IPS-NIHi11 (cell line): ENCODE results near the gene STK11.

Source experiments
- DNase-seq: peaks from one replicate; pipeline ENCODE4 v3.0.0; 2012; ENCODE audit warnings: mixed read lengths, low spot score

Gene STK11

GRCh38 chr19:1274081-1274851 is 68.7 kb downstream of the STK11 start:
- DNase-seq: no peak

DNA sequence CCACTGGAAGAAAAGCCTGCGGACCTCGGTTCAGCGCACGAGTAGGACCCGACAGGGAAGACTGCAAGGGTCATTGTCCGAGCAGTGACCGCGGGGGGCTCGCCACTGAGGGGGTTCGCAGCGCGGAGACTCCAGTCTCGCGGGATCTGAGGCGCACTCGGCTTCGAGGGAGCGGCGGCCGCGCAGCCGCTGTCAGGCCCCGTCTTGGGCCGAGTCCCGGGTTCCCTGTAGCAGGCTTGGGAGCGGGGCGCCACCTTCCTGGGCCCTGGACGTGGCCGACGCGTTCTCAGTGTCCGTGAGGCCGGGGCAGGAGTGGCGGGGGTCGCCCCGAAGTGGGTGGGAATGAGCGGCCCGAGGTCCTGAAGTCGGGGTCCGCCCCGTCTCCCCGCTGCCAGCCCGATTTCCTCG is 69.3 kb downstream of the STK11 start:
- DNase-seq: no peak

GRCh38 chr19:1275260-1275975 is 69.8 kb downstream of the STK11 start, which contains the start of gene FAM174C:
Gene FAM174C, plus strand, starts transcription at chr19:1275530. Its CDS starts 20 bp downstream, at chr19:1275550.
- DNase-seq: peak; percentile 91

GRCh38 chr19:1275976-1276627 is 70.5 kb downstream of the STK11 start:
- no peak for DNase-seq

DNA sequence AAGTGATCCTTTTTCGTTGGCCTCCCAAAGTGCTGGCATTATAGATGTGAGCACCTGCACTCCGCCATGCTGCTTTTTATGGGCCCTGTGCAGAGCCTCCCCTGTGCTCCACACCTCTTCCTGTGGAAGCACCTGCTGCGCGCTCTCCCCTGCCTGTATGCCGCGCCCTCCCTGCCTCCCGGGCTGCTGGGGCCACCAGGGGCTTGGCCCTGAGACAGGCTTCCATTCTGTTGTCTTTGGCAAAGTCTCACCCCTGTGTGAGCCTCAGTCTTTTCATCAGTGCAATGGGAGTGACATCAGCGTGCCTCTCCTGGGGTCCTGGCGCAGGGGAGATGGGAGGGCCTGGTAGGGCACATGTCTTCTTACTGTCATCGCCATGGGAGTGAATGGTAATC is 71.0 kb downstream of the STK11 start:
- DNase-seq: no peak

- no peak for DNase-seq
Measured at GRCh38 chr19:1277061-1277460, 71.5 kb downstream of the STK11 start.
